TTC549 (cell line): Measurements from ENCODE around the gene HEBP2.

Source experiments
- FAIRE-seq: peaks from 2 replicates; lab custom pipeline; 2012; peaks lifted over from hg19 to GRCh38; lab: Jason Lieb, UNC

Gene HEBP2

DNA sequence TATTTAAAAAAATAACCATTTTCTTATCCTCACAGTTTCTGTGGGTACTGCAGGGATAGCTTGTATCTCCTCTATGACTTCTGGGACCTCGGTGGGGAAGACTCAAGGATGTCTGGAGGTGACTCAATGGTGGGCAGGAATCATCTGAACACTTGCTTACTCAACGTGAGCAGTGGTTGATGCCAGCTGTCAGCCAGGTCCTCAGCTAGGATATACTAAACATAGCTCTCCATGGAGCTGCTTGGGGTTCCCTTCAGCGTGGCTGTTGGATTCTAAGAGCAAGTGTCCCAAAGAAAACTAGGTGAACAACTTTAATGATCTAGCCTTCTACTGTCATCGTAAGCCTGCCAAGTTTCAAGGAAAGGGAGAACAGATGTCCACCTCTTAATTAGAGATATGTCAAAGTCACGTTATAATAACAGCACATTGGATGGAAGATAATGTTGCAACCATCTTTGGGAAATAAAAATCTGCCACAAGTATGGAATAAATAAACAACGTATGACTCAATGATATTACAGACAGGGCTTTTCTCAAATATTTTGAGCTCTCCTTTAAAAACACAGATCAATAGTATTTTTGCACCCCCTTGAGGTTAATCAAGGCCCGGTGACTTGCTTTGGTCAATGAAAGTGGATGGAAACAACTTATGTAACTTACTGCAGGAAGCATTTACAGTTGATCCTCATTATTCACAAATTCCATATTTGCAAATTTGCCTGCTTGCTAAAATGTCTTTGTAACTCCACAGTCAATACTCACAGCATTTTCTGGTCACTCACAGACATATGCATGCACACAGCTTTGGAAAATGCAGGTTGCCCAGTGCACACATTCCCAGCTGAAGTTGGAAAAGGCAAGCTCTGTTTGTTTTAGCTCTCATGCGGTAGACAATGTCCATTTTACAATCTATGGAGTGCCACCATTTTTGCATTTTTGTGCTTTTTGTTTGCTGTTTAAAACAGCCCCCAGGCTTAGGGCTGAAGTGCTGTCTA lies 6.6 kb upstream of the HEBP2 start:
- no peak for FAIRE-seq

DNA sequence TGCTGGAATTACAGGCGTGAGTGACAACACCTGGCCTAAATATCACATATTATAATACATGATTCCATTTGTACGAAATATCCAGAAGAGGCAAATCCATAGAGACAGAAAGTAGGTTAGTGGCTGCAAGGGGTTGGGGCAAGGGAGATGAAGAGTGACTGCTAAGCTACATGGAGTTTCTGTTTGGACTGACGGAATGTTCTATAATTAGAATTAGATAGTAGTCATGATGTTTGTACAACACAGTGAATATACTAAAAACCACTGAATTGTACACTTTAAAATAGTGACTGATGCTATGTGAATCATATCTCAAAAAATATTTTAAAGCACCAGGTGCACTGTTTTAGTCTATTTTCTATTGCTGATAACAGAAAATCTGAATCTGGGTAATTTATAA lies 3.7 kb upstream of the HEBP2 start:
- FAIRE-seq, result no peak

DNA sequence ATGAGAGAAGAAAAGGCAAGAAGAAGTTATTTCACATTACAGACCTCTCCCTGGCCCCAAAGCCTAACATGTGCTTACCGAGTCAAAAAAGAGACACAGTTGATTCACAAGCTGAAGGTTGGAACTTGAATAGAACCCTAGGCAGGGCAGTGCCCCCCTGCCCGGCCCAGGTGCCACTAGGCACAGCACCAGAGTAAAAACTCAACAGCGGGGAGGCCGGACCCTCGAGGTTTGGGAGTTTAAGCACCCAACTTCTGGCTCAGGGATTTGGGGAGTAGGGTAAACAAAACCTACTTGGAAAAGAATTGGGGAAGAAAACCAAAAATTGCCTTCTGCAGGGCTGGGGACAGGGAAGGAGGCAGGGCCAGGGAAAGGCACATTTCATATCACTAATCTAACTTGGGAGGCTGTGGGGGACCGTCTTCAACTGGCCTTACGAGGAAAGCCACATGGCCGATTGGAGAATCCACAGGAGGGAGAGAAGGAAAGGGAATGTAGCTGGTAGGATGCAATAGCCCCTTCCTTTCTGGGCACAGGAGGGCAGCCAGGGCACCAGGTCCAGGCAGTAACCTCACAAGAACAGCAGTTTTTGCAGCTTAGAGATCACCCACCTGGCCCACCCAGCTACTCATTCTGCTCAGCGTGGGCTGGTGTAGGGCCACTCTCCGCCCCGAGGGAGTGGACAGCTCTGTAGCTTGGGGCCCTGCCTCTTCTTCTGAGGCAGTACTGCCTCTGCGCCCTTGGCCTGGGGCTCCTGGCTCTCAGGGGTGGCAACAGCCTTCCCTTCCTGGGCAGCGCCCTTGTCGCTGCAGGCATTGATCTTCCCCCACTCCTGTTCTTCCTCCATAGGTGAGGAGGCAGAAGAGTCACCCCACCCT lies 1.8 kb upstream of the HEBP2 start:
- no peak for FAIRE-seq

DNA sequence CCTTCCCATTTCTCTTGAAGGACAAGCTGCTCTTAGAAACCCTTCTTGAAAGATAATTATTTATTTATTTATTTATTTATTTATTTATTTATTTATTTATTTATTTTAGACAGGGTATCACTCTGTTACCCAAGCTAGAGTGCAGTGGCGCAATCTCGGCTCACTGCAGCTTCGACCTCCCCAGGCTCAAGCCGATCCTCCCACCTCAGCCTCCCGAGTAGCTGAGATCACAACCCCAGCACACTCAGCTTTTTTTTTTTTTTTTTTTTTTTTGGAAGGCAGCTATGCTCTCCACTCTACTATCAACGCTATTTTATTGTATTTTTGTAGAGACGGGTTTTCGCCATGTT lies 1.2 kb upstream of the HEBP2 start:
- FAIRE-seq, result no peak

DNA sequence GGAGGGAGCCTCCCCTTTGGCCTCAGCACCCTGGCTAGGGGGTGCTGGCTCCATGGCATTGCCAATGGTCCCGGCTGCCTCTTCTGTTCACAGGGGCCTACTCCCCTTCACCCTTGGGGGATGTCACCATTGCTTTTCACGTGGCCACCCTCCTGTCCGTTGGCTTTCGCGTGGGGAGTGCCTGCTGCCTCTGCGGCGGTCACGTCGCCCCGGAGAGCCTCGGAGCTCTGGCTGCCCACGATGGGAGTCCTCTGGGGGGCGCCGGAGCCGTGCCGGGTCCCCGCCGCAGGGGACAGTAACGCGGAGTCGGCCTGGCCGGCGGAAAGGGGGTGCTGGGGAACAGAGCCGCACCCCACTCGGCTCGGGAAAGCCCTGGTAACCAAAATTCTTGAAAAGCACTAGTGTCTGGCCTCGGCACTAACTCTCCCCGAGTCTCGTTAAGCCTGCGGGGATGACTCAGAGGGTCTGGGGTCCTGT lies 661 bp upstream of the HEBP2 start:
- FAIRE-seq, result no peak

DNA sequence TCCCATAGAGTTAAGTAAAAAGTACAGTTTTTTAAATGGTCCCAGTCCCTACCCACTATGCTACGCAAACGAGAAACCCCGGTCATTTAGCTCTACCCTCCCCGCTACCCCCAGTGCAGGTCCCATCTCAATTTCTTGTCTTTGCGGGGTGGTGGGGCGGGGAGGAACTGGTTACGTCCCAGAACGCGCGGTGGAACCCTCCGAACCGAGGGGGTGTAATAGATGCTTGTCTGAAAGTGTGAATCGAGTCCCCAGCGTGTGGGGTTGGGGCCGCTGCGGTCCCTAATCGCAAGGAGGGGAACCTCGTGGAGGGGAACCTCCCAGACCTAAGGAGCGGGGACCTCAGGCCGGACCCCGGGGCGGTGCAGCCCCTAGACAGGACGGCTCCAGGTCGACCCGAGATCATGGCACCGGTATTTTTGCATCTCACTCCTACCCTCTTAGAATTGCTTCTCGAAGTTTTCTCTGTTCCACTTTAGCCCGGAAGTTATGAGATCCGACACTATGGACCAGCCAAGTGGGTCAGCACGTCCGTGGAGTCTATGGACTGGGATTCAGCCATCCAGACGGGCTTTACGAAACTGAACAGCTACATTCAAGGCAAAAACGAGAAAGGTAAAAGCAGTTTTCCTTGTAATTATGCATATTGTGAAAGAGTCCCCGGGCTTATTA lies 779 bp downstream of the HEBP2 start:
- no peak for FAIRE-seq

DNA sequence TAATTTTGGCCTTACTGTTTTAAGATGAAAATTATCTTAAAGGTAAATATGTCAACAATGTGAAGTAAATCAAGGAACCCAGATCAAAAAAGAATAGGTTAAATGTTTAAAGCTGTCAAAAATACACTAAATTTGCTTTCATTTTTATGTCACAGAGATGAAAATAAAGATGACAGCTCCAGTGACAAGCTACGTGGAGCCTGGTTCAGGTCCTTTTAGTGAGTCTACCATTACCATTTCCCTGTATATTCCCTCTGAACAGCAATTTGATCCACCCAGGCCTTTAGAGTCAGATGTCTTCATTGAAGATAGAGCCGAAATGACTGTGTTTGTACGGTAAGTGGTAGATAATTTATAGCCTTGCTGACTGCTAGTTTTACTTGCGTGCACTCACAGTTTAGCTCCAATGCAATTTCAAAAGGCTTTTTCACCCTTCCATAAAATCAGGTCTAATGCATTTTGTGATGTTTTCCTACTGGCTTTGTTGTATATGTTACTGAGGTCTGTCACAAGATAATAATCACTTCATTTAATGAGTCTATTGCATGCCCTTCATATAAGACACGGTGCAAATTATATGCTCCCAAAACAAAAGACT lies 1.9 kb downstream of the HEBP2 start:
- no peak for FAIRE-seq

DNA sequence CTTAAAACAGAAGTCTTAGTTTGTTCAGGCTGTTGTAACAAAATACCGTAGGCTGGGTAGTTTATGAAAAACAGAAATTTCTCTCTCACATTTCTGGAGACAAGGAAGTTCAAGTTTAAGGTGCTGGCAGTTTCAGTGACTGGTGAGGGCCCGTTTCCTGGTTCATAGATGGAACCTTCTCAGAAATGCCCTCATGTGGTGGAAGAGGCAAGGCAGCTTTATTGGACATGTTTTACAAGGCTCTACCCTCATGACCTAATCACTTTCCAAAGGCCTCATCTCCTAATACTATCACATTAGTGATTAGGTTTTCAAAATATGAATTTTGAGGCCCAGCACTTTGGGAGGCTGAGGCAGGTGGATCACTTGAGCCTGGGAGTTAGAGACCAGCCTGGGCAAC lies 2.4 kb downstream of the HEBP2 start:
- FAIRE-seq, result no peak

DNA sequence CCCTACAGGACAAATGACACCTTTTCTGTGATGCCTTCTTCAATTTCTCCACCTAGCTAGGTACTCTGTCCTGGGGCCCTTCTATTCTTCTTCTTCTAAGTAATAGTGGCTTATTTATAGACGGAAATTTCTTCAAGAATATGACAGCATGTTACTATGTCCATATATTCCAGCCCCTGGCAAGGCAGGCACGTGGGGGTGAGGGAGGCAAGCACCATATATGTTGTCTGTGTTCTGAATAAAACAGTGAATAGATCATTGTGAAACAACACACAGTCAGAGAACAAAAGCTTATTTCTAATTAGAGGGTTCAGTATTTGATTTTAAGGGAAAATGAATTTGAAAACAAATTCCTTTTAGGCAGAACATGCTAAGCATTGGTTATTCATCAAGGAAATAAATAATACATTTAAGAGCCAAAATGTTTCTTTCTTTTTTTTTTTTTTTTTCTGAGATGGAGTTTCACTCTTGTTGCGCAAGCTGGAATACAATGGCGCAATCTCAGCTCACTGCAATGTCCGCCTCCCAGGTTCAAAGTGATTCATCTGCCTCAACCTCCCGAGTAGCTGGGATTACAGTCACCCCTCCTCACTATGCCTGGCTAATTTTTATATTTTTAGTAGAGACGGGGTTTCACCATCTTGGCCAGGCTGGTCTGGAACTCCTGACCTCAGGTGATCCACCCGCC lies 6.2 kb downstream of the HEBP2 start:
- FAIRE-seq, result no peak

DNA sequence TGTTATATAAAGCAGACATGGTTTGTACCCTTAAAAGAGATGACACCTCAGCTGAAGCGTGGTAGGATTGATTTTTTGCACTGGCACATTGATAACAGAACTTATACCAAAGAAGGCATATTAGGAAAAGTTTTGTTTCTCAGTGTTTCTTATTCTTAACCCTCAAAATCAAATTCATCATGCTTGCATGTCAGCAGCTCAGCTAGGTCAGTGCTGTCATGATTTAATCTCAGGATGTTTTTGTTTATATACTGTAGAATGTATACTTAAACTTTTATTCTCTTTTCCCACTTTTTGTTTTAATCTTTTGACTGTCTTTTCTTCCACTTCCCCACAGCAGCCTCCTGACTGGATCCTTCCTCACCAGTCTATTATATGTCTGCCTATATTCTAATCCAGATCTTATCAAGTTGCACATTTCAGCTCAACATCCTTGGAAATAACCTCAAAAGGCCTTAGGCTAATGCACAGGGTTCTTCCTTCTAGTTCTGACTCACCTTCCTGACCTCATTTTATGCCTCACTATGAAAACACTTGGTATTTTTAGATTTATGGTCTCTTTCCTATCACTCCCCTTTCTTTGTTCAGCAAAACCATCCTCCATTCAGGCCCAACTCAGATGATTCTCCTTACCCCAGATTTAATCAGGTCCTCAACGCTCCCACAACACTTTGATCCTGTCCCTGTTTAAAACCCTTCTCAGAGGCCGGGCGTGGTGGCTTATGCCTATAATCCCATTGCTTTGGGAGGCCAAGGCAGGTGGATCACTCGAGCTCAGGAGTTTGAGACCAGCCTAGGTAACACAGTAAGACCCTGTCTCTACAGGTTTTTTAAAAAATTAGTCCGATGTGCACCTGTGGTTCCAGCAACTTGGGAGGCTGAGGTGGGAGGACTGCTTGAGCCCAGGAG lies 7.2 kb downstream of the HEBP2 start:
- FAIRE-seq, result no peak

DNA sequence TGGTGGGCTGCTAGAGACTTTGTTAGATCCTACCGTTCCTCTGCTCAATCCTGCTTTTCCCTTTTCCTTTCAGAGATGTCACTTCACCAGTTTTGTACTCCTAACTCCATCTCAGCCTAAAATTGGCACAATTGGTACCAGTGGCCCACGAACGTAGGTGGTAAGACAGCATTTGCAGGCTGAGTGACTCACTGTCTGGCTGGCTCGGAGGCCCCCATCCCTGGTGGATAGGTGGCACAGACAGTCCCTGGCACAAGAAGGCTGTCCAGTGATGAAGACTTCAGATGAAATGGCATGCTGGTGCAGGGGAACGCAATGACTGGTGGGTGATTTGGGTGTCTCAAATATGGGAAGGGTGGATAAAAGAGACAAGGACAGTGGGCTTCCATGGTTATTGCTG lies 11.1 kb downstream of the HEBP2 start:
- no peak for FAIRE-seq

DNA sequence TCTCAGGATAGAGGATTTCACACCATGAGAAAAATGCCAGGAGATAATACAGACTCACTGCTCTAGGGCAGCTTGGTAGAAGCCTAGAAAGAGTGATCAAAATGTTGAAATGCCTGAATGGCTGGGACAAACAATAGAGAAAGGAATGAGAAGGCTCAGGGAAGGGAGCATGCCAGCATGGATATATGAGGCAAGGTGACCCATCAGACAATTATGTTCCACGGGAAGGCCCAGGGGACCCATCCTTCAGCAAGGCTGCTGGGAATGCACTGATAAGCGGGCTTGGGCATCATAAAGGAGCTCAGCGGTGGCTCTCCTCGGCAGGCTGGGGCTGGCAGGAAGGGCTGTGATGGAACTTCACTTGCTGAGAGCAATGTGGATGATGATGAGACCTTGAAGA lies 12.2 kb downstream of the HEBP2 start:
- FAIRE-seq, result no peak

DNA sequence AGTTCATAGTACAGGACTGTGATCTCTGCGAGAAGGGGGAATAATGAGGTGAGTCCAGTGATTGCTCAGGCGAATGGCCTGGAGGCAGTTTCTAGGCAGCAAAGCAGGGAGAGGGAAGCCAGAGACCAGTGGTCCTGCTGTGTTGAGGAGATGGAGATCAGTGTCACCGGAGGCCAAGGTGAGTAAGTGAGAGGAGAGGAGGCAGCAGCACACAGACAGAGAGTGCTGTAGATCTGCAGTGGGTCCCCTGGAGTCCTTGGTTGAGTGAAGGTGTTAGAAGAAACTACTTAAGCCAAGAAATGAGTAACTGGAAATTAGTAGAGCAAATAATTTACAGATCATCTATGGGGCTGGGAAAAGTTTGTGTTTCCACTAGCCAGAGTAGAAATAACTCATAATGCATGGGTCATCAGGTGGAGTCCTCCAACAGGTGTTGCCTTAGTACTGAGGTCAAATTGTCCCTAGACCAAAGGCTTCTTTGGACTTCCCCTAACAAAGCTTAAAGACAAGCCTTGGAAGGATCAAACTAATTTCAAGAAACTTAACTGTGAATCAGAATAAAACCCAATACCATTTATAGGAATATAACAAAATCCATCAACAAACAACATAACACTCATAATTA lies 13.6 kb downstream of the HEBP2 start:
- FAIRE-seq, result no peak

DNA sequence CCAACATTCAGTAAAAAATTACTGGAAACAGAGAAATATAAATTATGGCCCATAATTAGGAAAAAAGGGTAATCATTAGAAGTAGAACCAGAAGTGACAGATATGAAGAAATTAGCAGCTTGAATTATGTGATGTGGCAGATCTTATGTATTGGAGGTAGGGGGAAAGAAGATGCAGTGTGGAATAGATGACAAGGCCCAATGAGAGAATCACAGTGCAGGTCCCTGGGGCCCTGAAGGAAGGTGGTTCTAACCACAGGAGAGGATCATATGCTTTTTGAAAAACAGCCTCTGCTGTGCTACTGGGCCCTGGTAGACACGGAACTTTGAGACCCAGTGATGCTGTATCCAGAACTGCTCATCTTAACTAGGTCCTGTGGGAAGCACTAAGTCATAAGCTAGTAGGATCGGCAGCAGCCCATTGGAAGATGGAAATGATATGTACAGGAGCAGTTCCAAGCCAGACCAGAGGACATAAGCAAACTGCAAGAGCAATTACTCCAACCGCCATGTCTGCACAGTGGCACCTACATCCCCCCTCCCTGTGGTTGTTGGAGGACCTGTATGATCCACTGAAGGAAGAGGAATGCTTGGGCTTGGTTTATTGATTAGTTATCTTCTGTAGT lies 14.2 kb downstream of the HEBP2 start:
- no peak for FAIRE-seq

DNA sequence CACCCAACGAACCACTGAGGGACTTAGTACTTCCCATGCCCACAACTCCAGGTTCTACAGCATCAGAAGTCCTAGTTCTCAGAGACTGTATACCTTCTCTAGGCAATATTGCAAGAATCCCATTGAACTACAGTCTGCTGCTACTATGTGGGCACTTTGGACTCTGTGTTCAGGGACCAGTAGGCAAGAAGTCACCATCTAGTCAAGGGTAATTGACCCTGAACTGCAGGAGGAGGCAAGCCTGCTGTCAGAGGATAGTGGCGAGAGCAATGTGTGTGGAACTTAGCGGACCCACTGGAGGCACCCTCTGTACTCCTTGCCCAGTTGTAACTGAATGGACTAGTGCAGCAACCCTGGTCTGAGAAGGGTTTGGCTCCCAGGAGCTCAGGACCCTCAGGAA lies 15.7 kb downstream of the HEBP2 start:
- FAIRE-seq, result no peak

DNA sequence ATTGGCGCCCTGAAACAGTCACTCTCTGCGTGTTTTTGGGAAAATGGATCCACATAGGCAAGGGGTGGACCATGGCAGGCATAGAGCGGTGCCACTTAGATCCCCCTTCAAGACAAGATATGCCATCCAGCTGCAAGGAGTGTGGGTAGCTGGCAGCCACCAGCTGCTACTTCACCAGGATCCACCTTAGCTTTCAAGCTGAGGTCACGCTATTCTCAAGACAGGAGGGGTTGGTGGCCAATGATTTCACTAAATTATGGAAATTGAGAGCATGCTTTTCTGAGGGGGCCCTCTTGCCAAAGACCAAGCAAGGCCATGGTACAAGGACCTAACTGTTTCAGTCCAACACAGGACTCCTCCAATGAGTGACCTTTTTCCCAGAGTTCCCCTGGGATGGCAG lies 16.3 kb downstream of the HEBP2 start:
- FAIRE-seq, result no peak

DNA sequence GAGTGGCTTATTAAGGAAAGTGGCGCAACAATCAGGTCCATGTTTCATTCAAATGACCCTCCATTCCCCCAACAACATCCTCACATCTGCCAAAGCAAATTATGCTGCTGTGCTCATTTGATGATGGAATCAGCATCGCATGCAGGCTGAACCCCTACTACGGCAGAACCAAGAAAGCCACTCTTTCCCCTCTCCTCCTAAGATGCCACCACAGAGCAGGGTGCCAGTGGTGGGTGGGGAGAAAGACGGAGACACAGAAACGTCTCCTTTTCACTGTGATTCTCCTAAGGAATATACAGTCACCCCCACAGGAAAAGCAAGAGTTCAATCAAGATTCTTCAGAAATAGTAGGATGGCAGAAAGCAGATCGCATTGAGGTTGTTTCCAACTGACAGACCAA lies 17.1 kb downstream of the HEBP2 start:
- FAIRE-seq, result no peak

DNA sequence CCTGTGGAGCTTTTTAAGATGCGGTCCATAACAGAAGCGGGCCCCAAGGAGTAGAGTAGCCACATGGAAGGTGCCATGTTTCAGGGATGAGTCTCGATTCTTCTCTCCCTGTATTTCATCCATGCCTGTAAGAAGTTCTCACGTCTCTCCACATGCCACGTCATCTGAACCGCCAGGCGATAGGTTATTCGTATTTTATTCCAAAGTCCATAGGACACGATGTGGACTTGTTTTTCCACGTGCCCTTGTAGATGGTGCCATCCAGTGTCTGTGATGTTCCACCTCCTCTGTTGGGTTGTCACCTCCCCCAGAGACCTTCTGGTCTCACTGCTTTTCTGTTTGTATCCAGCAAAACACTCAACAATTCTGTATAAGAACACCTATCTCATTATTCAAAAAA lies 17.6 kb downstream of the HEBP2 start:
- FAIRE-seq, result no peak

DNA sequence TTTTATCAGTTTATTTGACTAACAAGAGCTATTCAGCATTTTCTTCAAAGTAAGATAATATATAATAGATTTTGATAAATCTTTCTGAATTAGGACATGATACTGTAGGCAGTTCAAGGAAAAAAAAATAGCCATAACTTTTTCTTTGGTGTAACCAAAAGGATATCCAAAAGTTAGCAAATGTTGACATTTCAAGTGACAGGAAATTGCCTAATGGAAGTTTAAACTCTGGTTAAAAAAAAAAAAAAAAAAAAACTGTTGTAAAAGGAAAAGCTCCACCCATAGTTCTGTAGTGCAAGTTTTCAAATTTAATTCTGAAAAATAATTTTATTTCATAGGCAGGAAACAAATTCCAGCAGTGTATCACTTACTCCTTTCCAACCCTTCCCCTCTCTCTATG lies 18.8 kb downstream of the HEBP2 start:
- no peak for FAIRE-seq
